Urinary bladder (tissue), 4 donors: Measurements from ENCODE around the gene AIP. TPM values are rescaled to one million over a fixed set of nuclear protein-coding genes. Genes with fewer than 3 reads are reported as not detected.
"Not testable (repeated sequence)": the region's sequence is repeated elsewhere in the genome, so short reads cannot be mapped to it uniquely, and the experiment has no call there.

Experiments used
- DNase-seq: peaks from one replicate; pipeline ENCODE4 v3.0.0-alpha.2; 2015; ENCODE audit errors: extremely low spot score
- H3K27ac ChIP-seq: one replicate; pipeline ENCODE4 v1.5.1; 2013; ENCODE audit warnings: low read depth, mild to moderate bottlenecking, moderate library complexity
- H3K36me3 ChIP-seq: one replicate; pipeline ENCODE4 v1.6.1; 2013; ENCODE audit warnings: mild to moderate bottlenecking, moderate library complexity; ENCODE audit not compliant: insufficient read depth
- H3K4me1 ChIP-seq: one replicate; pipeline ENCODE4 v1.6.1; 2013; ENCODE audit warnings: mild to moderate bottlenecking, moderate library complexity; ENCODE audit not compliant: insufficient read depth
- H3K4me3 ChIP-seq: one replicate; pipeline ENCODE4 v1.5.1; 2013; ENCODE audit warnings: low read depth, low read length
- WGBS: extraction: QIAGEN DNeasy Blood & Tissue Kit; methylation state at CpG from one replicate; pipeline ENCODE4 v1.1.7; 2013; 5-methylcytosine and 5-hydroxymethylcytosine counted together
- polyA plus RNA-seq: library from polyadenylated mRNA; stranded (reverse); fragments of 200-250 nt; gene quantifications from one replicate; pipeline ENCODE4 v1.2.3, GENCODE V29; 2013
- total RNA-seq: library from RNA; depleted of rRNA; stranded (reverse); fragments of >200 nt; gene quantifications from one replicate; pipeline ENCODE4 v1.2.3, GENCODE V29; 2014
- donor health status: healthy with polysubstance abuse.
- donor health status: healthy.

AIP gene
- total and polyA plus RNA-seq, 2 donors = 42.9 to 135 TPM

DNA sequence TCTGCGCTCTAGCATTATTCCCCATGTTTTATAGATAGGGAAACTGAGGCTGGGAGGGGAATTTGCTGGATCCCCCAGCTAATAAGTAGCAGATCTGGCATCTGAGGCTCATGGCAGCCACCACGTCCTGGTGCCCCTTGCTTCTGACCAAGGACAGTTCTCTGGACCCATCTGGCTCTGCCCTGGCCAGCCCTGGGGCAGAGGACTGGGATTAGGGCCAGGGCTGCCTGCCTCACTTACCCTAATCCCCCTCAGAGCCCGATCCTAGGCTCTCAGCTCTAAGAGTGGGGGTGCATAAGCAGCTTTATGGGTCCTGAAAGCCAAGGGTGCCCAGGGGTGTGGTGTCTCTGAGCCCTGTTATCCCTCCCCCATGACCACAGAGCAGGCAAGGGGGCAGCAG lies 27.8 kb upstream of the AIP start, which contains the start of gene CABP4:
Gene CABP4, plus strand, starts transcription at position 301 of the 400 bp plus-strand sequence. Its CDS starts 70 bp downstream, at position 371.
- no peak for DNase-seq
- H3K4me3 ChIP-seq = no peak within 1 kb of the TSS
- WGBS = 90% methylated on average over 3 of the region's 3 CpGs
- no peak within 1 kb of the TSS for H3K27ac ChIP-seq
- no peaks in the 10 kb centered on the region for H3K4me1 ChIP-seq
- no peaks in the 10 kb centered on the region for H3K36me3 ChIP-seq

DNA sequence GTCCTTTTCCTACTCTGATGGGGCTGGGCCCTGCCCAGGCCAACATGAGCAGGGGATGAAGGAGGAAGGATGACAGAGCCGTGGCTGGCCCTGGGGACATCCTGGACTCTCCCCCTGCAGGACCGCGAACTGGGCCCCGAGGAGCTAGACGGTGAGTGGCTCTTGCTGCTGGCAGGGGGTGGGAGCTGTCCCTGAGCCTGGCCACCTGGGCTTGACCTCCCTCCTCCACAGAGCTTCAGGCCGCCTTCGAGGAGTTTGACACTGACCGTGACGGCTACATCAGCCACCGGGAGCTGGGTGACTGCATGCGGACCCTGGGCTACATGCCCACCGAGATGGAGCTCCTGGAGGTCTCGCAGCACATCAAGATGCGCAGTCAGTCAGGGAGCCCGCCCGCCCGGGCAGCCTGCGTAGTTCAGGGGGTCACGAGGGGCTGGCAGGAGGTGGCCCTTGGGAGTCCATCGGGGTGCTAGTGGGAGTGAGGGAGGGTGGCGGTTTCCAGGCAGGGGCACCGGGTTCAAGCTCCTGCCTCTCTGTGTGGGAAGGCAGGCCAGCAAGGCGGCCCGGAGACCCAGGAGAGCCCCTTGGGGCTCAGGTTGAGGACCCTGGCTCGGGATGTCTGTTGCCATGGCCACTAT lies 26.6 kb upstream of the AIP start:
- Histone ChIP-seq H3K36me3 (no peaks in the 10 kb centered on the region), H3K4me3 (no peak overlapping the region), H3K27ac (no peak overlapping the region), H3K4me1 (no peaks in the 10 kb centered on the region)
- WGBS = 77% methylated on average over 25 of the region's 25 CpGs
- no peak for DNase-seq

DNA sequence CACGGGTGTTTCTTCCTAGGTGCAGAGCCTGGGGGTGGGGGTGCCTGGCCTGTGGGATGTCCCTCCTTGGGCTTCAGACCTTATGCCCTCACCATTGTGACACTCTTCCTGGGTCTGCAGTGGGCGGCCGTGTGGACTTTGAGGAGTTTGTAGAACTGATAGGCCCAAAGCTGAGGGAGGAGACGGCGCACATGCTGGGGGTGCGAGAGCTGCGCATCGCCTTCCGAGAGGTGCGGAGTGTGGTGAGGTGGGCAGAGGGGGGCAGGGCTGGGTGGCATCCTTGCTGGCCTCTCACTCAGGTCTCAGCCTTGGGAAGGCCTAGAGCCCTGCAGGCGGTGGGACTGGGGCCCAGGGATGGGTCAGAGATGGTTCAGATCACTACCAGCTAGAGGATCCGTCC lies 25.4 kb upstream of the AIP start:
- H3K36me3 ChIP-seq = no peaks in the 10 kb centered on the region
- no peak for DNase-seq
- 87% methylated on average over 12 of the region's 12 CpGs for WGBS
- no peak overlapping the region for H3K27ac ChIP-seq
- no peak overlapping the region for H3K4me3 ChIP-seq
- H3K4me1 ChIP-seq = no peaks in the 10 kb centered on the region

DNA sequence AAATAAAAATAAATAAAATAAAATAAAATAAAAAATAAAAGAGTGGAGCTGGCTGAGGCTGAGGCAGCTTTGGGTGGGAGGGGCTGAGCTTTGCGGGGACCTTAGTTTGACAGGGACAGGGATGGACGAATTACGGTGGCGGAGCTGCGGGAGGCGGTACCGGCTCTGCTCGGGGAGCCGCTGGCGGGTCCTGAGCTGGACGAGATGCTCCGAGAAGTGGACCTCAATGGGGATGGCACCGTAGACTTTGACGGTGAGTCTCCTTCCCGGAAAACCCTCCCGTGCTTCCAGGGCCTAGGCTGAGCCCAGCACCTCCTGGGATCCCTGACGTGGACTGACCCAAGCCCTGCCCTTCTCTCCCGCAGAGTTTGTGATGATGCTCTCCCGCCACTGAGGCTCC lies 24.6 kb upstream of the AIP start:
- Histone ChIP-seq H3K36me3 (no peaks in the 10 kb centered on the region), H3K4me1 (no peaks in the 10 kb centered on the region), H3K4me3 (no peak overlapping the region), H3K27ac (no peak overlapping the region)
- DNase-seq = no peak
- 87% methylated on average over 19 of the region's 19 CpGs for WGBS

GRCh38 chr11:67463186-67463585 lies 19.6 kb upstream of the AIP start:
- no peak for DNase-seq
- Histone ChIP-seq H3K4me3 (no peak overlapping the region), H3K36me3 (no peaks in the 10 kb centered on the region), H3K4me1 (peaks cover 5% of the 10 kb centered on the region), H3K27ac (no peak overlapping the region)
- WGBS = 88% methylated on average over 10 of the region's 10 CpGs

DNA sequence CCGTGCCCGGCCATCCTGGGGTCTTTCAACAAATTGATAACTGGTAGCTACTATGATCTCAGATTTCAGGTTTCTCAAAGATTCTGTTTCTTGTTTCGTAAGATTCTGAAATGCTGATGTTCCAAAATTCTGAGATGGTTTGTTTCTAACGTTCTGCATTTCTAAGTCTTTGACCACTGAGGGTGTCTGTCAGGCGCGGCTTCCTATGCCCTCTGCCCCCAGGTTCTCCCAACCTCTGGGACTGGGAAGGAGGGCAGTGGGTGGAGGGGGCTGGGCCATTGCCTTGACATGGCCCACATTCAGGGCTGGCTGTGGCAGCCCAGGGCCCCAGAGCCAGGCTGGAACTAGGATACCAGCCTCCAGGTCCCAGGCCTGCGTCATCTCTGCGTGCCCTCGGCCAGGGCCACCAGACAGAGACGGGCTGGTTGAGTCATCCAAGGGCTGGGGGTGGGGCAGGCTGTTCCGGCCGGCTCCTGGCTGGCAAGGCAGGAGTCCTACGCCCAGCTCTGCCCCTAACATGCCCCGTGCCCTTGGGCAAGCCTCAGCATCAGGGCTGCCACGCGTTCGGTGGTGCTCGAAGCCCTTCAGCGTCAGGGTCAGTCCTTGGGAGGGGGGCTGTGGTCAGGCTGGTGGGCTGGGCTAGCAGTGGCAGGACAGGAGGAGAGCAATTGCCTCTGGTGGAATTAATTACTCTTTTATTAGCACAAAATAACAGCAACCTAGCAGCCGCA lies 19.0 kb upstream of the AIP start:
- Histone ChIP-seq H3K4me3 (no peak overlapping the region), H3K27ac (peak overlapping the region; percentile 77), H3K36me3 (no peaks in the 10 kb centered on the region), H3K4me1 (peaks cover 5% of the 10 kb centered on the region)
- no peak for DNase-seq
- 77% methylated on average over 20 of the region's 20 CpGs for WGBS

DNA sequence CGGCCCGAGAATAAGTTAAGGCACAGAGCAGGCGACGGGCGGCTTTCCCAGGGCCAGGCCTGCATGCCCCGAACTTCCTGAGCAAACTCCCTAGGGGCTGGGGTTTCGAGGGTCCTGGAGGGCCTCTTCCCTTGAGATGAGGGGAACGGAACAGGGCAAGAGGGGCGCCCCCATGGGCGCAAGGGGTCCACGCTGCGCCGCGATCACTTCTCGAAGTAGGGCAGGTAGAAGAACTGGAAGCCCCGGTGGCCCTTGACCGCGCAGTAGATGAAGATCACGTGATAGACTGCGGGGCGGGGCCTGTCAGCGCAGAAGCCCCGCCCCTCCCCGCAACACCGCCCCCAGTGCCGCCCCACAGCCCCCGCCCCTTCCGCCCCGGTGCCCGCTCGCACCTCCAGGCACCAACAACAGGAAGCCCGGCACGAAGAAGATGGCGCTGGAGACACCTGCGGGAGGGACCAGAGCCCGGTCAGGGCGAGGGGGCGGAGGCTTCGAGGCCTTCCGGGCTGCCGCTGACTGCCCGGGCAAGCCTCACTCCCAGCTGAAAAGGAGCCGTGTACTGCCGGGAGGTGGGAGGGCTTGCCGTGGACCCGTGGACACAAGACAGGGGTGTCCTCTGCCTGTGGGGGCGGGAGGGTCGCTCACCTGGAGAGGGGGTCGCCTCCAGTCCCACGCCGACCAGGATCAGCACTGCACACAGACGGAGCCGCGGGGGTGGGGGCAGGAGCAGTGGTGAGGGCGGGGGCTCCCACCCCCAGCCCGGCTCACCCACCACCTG lies 18.2 kb upstream of the AIP start:
- Histone ChIP-seq H3K27ac (peak overlapping the region; percentile 88), H3K4me3 (peak overlapping the region; percentile 39), H3K36me3 (no peaks in the 10 kb centered on the region), H3K4me1 (peaks cover 5% of the 10 kb centered on the region)
- no peak for DNase-seq
- 21% methylated on average over 56 of the region's 56 CpGs for WGBS

GRCh38 chr11:67465189-67465510 lies 17.7 kb upstream of the AIP start:
- no peak for DNase-seq
- Histone ChIP-seq H3K4me3 (peak overlapping the region; percentile 39), H3K4me1 (peaks cover 5% of the 10 kb centered on the region), H3K27ac (peak overlapping the region; percentile 88), H3K36me3 (no peaks in the 10 kb centered on the region)
- 69% methylated on average over 3 of the region's 3 CpGs for WGBS

DNA sequence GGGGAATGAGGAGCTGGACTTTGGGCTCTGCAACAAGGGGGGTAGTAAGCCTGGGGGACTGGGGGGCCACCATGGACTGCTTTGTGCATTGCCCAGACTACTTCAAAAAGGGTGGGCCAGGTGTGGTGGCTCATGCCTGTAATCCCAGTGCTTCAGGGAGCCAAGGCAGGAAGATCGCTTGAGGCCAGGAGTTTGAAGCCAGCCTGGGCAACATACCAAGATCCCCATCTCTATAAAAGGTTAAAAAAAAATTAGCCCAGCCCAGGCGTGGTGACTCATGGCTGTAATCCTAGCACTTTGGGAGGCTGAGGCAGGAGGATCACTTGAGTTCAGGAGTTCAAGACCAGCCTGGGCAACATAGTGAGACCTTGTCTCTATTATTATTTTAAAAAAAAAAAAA lies 17.3 kb upstream of the AIP start:
- DNase-seq, H3K27ac ChIP-seq, H3K4me3 ChIP-seq, H3K4me1 ChIP-seq, H3K36me3 ChIP-seq: not testable (repeated sequence)
- WGBS = 48% methylated on average over 2 of the region's 2 CpGs

GRCh38 chr11:67466367-67466766 lies 16.5 kb upstream of the AIP start:
- WGBS = 82% methylated on average over 5 of the region's 5 CpGs
- H3K36me3 ChIP-seq = no peaks in the 10 kb centered on the region
- peak overlapping the region; percentile 14 for H3K27ac ChIP-seq
- no peak for DNase-seq
- H3K4me3 ChIP-seq = no peak overlapping the region
- peaks cover 5% of the 10 kb centered on the region for H3K4me1 ChIP-seq

GRCh38 chr11:67466962-67467771 lies 15.7 kb upstream of the AIP start:
- Histone ChIP-seq H3K4me1 (peaks cover 5% of the 10 kb centered on the region), H3K4me3 (no peak overlapping the region), H3K36me3 (no peaks in the 10 kb centered on the region), H3K27ac (no peak overlapping the region)
- DNase-seq = no peak
- WGBS = 76% methylated on average over 11 of the region's 11 CpGs

DNA sequence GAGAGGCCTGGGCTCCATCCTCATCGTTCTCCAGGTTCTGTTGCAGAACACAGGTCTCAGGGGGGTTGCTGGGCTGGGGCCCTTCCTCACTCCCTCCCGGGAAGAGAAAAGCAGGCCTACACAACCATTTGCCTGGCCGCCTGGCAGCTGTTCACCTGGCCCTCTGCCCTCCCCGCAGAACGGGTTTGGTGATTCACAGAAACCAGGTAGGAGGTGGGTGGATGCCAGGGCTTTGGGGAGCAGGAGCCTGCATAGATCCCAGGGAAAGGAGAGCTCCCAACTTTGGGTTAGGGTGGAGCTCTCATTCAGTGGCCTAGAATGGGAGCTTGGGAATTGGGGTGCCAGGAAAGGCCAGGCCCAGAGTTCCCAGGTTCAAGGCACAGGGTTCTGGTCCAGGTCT lies 14.8 kb upstream of the AIP start:
- Histone ChIP-seq H3K4me1 (peaks cover 5% of the 10 kb centered on the region), H3K4me3 (peak overlapping the region; percentile 94), H3K36me3 (no peaks in the 10 kb centered on the region), H3K27ac (peak overlapping the region; percentile 89)
- WGBS = 27% methylated on average over 5 of the region's 5 CpGs
- no peak for DNase-seq

DNA sequence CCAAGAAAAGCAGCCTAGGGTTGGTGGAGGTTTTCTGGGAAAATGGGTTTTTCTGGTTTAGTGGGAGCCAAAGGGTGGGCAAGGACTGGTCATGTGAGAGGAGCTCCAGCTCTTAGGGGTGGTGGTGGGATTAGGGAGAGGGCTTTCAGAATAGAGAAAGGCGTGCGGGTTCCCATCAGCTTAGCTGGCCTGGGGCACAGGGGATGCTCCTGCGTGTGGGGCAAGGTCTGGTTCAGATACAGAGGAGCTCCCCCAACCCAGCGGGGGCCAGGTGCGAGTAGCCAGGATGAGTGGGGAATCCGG lies 14.4 kb upstream of the AIP start:
- WGBS = 4% methylated on average over 6 of the region's 6 CpGs
- Histone ChIP-seq H3K27ac (peak overlapping the region; percentile 89), H3K4me1 (peaks cover 5% of the 10 kb centered on the region), H3K4me3 (peak overlapping the region; percentile 94), H3K36me3 (no peaks in the 10 kb centered on the region)
- no peak for DNase-seq
